H1 (cell line): ENCODE data around the gene GPR157. TPM values are rescaled to one million over a fixed set of nuclear protein-coding genes. Genes with fewer than 3 reads are reported as not detected.

ENCODE experiments used
- CTCF ChIA-PET: fragments of 300-600 bp; sonication (Branson Sonifier 250); formaldehyde crosslinking; loops from one replicate; lab custom pipeline; 2021; ENCODE audit not compliant: partially characterized antibody; lab: Charles Lee
- POLR2A ChIA-PET: fragments of 300-600 bp; sonication (Branson Sonifier 250); formaldehyde crosslinking; loops from one replicate; lab custom pipeline; 2021; ENCODE audit warnings: inconsistent platforms; ENCODE audit not compliant: partially characterized antibody; lab: Charles Lee
- DNase-seq, 2 experiments: peaks; one replicate each; pipeline versions ENCODE4 v3.0.0 to v3.0.0-alpha.2; 2010 to 2022; ENCODE audit warnings: low spot score in 2 of 2, low read depth in 1 of 2, mixed read lengths in 1 of 2
- FAIRE-seq: peaks from 2 replicates; lab custom pipeline; 2011; peaks lifted over from hg19 to GRCh38; lab: Jason Lieb, UNC
- H2AFZ ChIP-seq: 2 replicates; pipeline ENCODE4 v1.8.1; 2012; ENCODE audit warnings: low read length, inconsistent platforms
- H2AK5ac ChIP-seq: 2 replicates; pipeline ENCODE4 v1.6.1; 2013; ENCODE audit warnings: low read depth, low read length
- H2BK120ac ChIP-seq: replicated peaks from 2 replicates; pipeline ENCODE3; 2013; ENCODE audit warnings: low read depth, low read length, inconsistent platforms
- H2BK12ac ChIP-seq: 2 replicates; pipeline ENCODE4 v1.6.1; 2013; ENCODE audit warnings: low read depth, low read length
- H2BK15ac ChIP-seq: 2 replicates; pipeline ENCODE4 v1.6.1; 2013; ENCODE audit warnings: low read length
- H2BK20ac ChIP-seq: 2 replicates; pipeline ENCODE4 v1.6.1; 2013; ENCODE audit warnings: low read length
- H2BK5ac ChIP-seq: 2 replicates; pipeline ENCODE4 v1.6.1; 2013; ENCODE audit warnings: low read depth, low read length
- H3K14ac ChIP-seq: 2 replicates; pipeline ENCODE4 v1.6.1; 2013; ENCODE audit warnings: inconsistent platforms; ENCODE audit not compliant: insufficient read length
- H3K18ac ChIP-seq: 2 replicates; pipeline ENCODE4 v1.6.1; 2013; ENCODE audit warnings: low read length; ENCODE audit errors: extremely low read depth
- H3K23ac ChIP-seq: 2 replicates; pipeline ENCODE4 v1.6.1; 2013; ENCODE audit warnings: inconsistent platforms; ENCODE audit not compliant: insufficient read length
- H3K23me2 ChIP-seq: 2 replicates; pipeline ENCODE4 v1.6.1; 2013; ENCODE audit warnings: low read depth, low read length
- H3K27ac ChIP-seq: 2 replicates; pipeline ENCODE4 v1.6.1; 2011; ENCODE audit warnings: low read depth, low read length, inconsistent platforms
- H3K27me3 ChIP-seq, 4 experiments: replicated peaks in 1 of 4; 1 replicate in 1 of 4; 2 replicates in 3 of 4; pipeline versions ENCODE4 v1.6.1 to v1.8.1; 2011 to 2013; ENCODE audit warnings: low read length in 3 of 4, mild to moderate bottlenecking in 3 of 4, inconsistent platforms in 2 of 4, mixed read lengths in 2 of 4, moderate library complexity in 1 of 4; ENCODE audit not compliant: control insufficient read depth in 3 of 4, insufficient read depth in 3 of 4; ENCODE audit errors: extremely low read depth in 1 of 4
- H3K36me3 ChIP-seq, 4 experiments: 2 replicates each; pipeline versions ENCODE4 v1.6.1 to v1.8.1; 2011 to 2013; ENCODE audit warnings: mild to moderate bottlenecking in 4 of 4, low read length in 3 of 4, moderate library complexity in 2 of 4, control low read depth in 1 of 4, inconsistent platforms in 1 of 4; ENCODE audit not compliant: insufficient read depth in 4 of 4, control insufficient read depth in 2 of 4
- H3K4ac ChIP-seq: replicated peaks from 2 replicates; pipeline ENCODE3; 2013; ENCODE audit warnings: low read length, low read depth, mixed read lengths, inconsistent platforms; ENCODE audit not compliant: insufficient read length
- H3K4me1 ChIP-seq, 4 experiments: replicated peaks in 1 of 4; 1 replicate in 1 of 4; 2 replicates in 3 of 4; pipeline versions ENCODE4 v1.6.1 to v1.8.1; 2011 to 2013; ENCODE audit warnings: low read length in 3 of 4, inconsistent platforms in 2 of 4, mixed read lengths in 1 of 4; ENCODE audit not compliant: insufficient read depth in 4 of 4, control insufficient read depth in 3 of 4
- H3K4me2 ChIP-seq, 2 experiments: 2 replicates each; pipeline versions ENCODE4 v1.6.1 to v1.8.1; 2011 to 2013; ENCODE audit warnings: low read depth in 2 of 2, low read length in 2 of 2, control low read depth in 1 of 2, inconsistent platforms in 1 of 2, mild to moderate bottlenecking in 1 of 2; ENCODE audit not compliant: insufficient read depth in 1 of 2
- H3K4me3 ChIP-seq, 4 experiments: fragments of 200-600, 300-600 bp in 1 of 4; sonication (generic), shearing (Covaris generic), sonication (Bioruptor Twin) in 1 of 4; 2 replicates each; pipeline versions ENCODE4 v1.5.1 to v1.8.1; 2011 to 2016; ENCODE audit warnings: low read length in 4 of 4, low read depth in 3 of 4, control low read depth in 2 of 4, inconsistent platforms in 2 of 4, mild to moderate bottlenecking in 2 of 4, mixed read lengths in 1 of 4, moderate library complexity in 1 of 4; ENCODE audit not compliant: insufficient read depth in 2 of 4; ENCODE audit errors: extremely low read depth in 1 of 4
- H3K56ac ChIP-seq: replicated peaks from 2 replicates; pipeline ENCODE3; 2013; ENCODE audit warnings: low read depth, mild to moderate bottlenecking, mixed read lengths, low read length, inconsistent platforms; ENCODE audit not compliant: insufficient read length
- H3K79me1 ChIP-seq: 2 replicates; pipeline ENCODE4 v1.6.1; 2013; ENCODE audit warnings: low read depth, low read length, control low read depth
- H3K79me2 ChIP-seq, 2 experiments: 2 replicates each; pipeline versions ENCODE4 v1.6.1 to v1.8.1; 2012 to 2013; ENCODE audit warnings: low read length in 2 of 2, mild to moderate bottlenecking in 2 of 2, inconsistent platforms in 1 of 2; ENCODE audit not compliant: insufficient read depth in 2 of 2, control insufficient read depth in 1 of 2
- H3K9ac ChIP-seq, 4 experiments: replicated peaks in 1 of 4; 1 replicate in 1 of 4; 2 replicates in 3 of 4; pipeline versions ENCODE4 v1.6.1 to v1.8.1; 2011 to 2013; ENCODE audit warnings: low read depth in 3 of 4, low read length in 3 of 4, control low read depth in 2 of 4, mild to moderate bottlenecking in 2 of 4, moderate library complexity in 2 of 4, inconsistent platforms in 1 of 4; ENCODE audit errors: extremely low read depth in 1 of 4
- H3K9me3 ChIP-seq, 2 experiments: 2 replicates each; pipeline versions ENCODE4 v1.6.1 to v1.8.1; 2012 to 2013; ENCODE audit warnings: mild to moderate bottlenecking in 2 of 2, moderate library complexity in 2 of 2, control low read depth in 1 of 2, inconsistent platforms in 1 of 2, low read depth in 1 of 2, low read length in 1 of 2, mixed read lengths in 1 of 2; ENCODE audit not compliant: insufficient read depth in 2 of 2
- H4K20me1 ChIP-seq, 2 experiments: replicated peaks in 1 of 2; 2 replicates each; pipeline versions ENCODE3 to v1.8.1; 2011 to 2013; ENCODE audit warnings: inconsistent platforms in 2 of 2, low read length in 2 of 2, mild to moderate bottlenecking in 1 of 2; ENCODE audit not compliant: insufficient read depth in 2 of 2, control insufficient read depth in 1 of 2
- H4K5ac ChIP-seq: 2 replicates; pipeline ENCODE4 v1.6.1; 2013; ENCODE audit warnings: low read length, low read depth, mixed read lengths, inconsistent platforms; ENCODE audit not compliant: insufficient read length
- H4K8ac ChIP-seq: 2 replicates; pipeline ENCODE4 v1.8.0; 2013; ENCODE audit warnings: mild to moderate bottlenecking, moderate library complexity, low read length, inconsistent platforms; ENCODE audit not compliant: insufficient read depth; ENCODE audit errors: extremely low read depth
- H4K91ac ChIP-seq: replicated peaks from 2 replicates; pipeline ENCODE3; 2013; ENCODE audit warnings: low read length, mixed read lengths, inconsistent platforms; ENCODE audit not compliant: insufficient read length
- CREB1 ChIP-seq: IDR thresholded peaks from 2 replicates; pipeline ENCODE4 v1.6.1; 2012; ENCODE audit warnings: inconsistent platforms
- EGR1 ChIP-seq: IDR thresholded peaks from 2 replicates; pipeline ENCODE4 v1.6.1; 2011; ENCODE audit warnings: low read depth, low read length, borderline replicate concordance
- MAFK ChIP-seq: IDR thresholded peaks from 2 replicates; pipeline ENCODE4 v1.6.1; 2012; ENCODE audit warnings: low read depth, mild to moderate bottlenecking, improper control_type of control experiment, low read length
- NRF1 ChIP-seq: IDR thresholded peaks from 2 replicates; pipeline ENCODE4 v1.6.1; 2011; ENCODE audit warnings: mild to moderate bottlenecking, low read depth, low read length, improper control_type of control experiment
- RAD21 ChIP-seq, 2 experiments: IDR thresholded peaks in 1 of 2; conservative IDR thresholded peaks in 1 of 2; 2 replicates each; pipeline ENCODE4 v1.6.1; 2011; ENCODE audit warnings: low read depth in 2 of 2, low read length in 2 of 2, improper control_type of control experiment in 1 of 2, inconsistent platforms in 1 of 2, mild to moderate bottlenecking in 1 of 2, moderate library complexity in 1 of 2
- WGBS, 2 experiments: shearing (Covaris generic) in 1 of 2; methylation state at CpG; one replicate each; pipeline versions ENCODE4 v1.1.6 to v1.1.7; 2013 to 2015; ENCODE audit warnings: low lambda C conversion rate in 2 of 2, mixed read lengths in 2 of 2, inconsistent platforms in 1 of 2, low coverage in 1 of 2, missing lambda C conversion rate in 1 of 2; ENCODE audit not compliant: insufficient replicate concordance in 2 of 2, insufficient coverage in 1 of 2, insufficient read length in 1 of 2; ENCODE audit errors: extremely low coverage in 1 of 2, missing lambda C conversion rate in 1 of 2; 5-methylcytosine and 5-hydroxymethylcytosine counted together
- polyA plus RNA-seq, 7 experiments: library from polyadenylated mRNA; depleted of rRNA in 3 of 7; stranded (reverse) in 5 of 7; unstranded in 2 of 7; fragments of >200 nt in 5 of 7; fragments of 200-250 nt in 2 of 7; gene quantifications; 1 replicate in 5 of 7; 2 replicates in 1 of 7; 4 replicates in 1 of 7; pipeline versions ENCODE4 v1.2.1 to v1.2.3, GENCODE V29; 2011 to 2013; ENCODE audit warnings: missing spikeins in 2 of 7, mixed read lengths in 2 of 7
- total RNA-seq: library from RNA; stranded (reverse); fragmentation: NEBNext Ultra II Directional; extraction: Animal tissue kit (Norgen Biotek cat#: 25700); gene quantifications from 2 replicates; pipeline ENCODE4 v1.2.1, GENCODE V29; 2021

Gene GPR157
- total and polyA plus RNA-seq, 2 of the 8 experiments (the other 6 are each of a cell fraction or from before 2014, with no cell fraction given) = 1.0 to 11.0 TPM

DNA sequence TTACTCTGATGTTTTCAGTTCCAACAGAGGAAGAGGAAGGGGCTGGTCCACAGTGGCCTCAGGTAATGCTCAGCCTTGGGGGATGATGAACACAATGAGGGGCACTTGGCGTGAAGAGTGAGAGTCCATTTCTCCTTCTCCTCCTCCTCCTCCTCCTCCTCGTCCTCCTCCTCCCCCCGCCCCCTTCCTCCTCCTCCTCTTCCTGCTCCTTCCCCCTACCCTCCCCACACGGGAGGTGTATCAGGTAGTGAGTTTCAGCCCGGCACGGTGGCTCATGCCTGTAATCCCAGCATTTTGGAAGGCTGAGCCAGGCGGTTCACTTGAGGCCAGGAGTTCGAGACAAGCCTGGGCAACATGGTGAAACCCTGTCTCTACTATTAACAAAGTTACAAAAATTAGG is 17.3 kb upstream of the GPR157 start:
- Histone ChIP-seq H3K4me1 (no peaks in the 10 kb centered on the region; a peak in 1 of 7 replicates), H4K8ac (no peak overlapping the region), H2BK5ac (no peak overlapping the region), H3K4ac (no peak overlapping the region), H2BK12ac (no peak overlapping the region), H3K9me3 (no peaks in the 10 kb centered on the region), H4K5ac (no peak overlapping the region), H3K4me2 (no peak overlapping the region), H3K14ac (no peak overlapping the region), H3K79me2 (no peaks in the 10 kb centered on the region), H2BK15ac (no peak overlapping the region), H3K56ac (no peak overlapping the region), H4K20me1 (peaks cover 0 to 6% of the 10 kb centered on the region in 2 experiments), H2AK5ac (no peak overlapping the region), H3K36me3 (peaks cover 4 to 10% (median 5%) of the 10 kb centered on the region in 4 experiments; a peak in 3 of 8 replicates), H3K79me1 (no peaks in the 10 kb centered on the region; the same call in 1 of the 2 replicates), H2AFZ (no peak overlapping the region), H3K9ac (no peak overlapping the region), H3K23me2 (no peaks in the 10 kb centered on the region), H2BK20ac (no peak overlapping the region), H4K91ac (no peak overlapping the region), H3K27ac (no peak overlapping the region), H2BK120ac (no peak overlapping the region), H3K27me3 (no peaks in the 10 kb centered on the region), H3K18ac (no peak overlapping the region), H3K4me3 (no peak overlapping the region), H3K23ac (no peak overlapping the region)
- 85% methylated on average over 4 of the region's 8 CpGs; no CpG with 5 or more reads in 1 of the 2 experiments for WGBS, 2 experiments
- DNase-seq (no peak), FAIRE-seq (no peak)
- ChIA-PET POLR2A (interaction anchor here (1.7 kb wide), 1 partner anchor 11 kb away, joined by 4 read pairs; no protein-coding TSS in a partner anchor), CTCF (interaction anchor here (0.8 to 1.7 kb wide), 6 partner anchors 21 to 105 kb away, joined by 3 to 5 read pairs (median 3); partner anchors contain the start of gene H6PD)
- TF ChIP-seq NRF1 (no peak), CREB1 (no peak), EGR1 (no peak), RAD21 (IDR thresholded peaks at IDR 0.05 in 1 of 2, conservative IDR thresholded peaks at IDR 0.05 in 1 of 2; ENCODE audit: low read depth in 2 of 2, low read length in 2 of 2) (no peak), MAFK (no peak)
